ENCODE measurements around the gene OSBP2. TPM values are rescaled to one million over a fixed set of nuclear protein-coding genes. Genes with fewer than 3 reads are reported as not detected.
"Not testable (repeated sequence)": the region's sequence is repeated elsewhere in the genome, so short reads cannot be mapped to it uniquely, and the experiment has no call there.

OSBP2 gene
- polyA plus RNA-seq, 1 donor from 2014 or later, result 0.93 TPM

DNA sequence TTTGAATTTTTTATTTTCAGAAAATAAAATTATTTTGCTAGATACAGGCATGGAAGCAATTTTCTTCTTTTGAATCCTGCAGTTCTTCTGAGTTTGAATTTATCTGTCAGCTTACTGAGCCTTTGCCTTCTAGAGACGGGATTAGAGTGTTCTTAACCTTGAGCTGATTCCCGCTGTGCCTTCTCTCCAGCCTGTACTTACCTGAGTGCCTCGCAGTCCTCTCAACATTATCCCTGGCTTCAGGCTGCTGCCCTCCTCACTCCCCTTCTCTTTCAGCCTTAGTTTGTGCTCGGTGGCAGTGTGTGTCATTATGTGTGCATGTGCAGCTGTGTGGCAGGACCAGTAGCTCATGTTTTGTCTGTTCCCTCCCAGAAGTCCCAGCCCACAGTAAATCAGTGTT, 24.3 kb downstream of the OSBP2 start:
- Mint-ChIP-seq H3K27ac (no peak overlapping the region), H3K4me1 (no peaks in the 10 kb centered on the region), H3K27me3 (peaks cover 1% of the 10 kb centered on the region), H3K4me3 (no peak overlapping the region), H3K9me3 (no peaks in the 10 kb centered on the region), H3K36me3 (peaks cover 2% of the 10 kb centered on the region)

DNA sequence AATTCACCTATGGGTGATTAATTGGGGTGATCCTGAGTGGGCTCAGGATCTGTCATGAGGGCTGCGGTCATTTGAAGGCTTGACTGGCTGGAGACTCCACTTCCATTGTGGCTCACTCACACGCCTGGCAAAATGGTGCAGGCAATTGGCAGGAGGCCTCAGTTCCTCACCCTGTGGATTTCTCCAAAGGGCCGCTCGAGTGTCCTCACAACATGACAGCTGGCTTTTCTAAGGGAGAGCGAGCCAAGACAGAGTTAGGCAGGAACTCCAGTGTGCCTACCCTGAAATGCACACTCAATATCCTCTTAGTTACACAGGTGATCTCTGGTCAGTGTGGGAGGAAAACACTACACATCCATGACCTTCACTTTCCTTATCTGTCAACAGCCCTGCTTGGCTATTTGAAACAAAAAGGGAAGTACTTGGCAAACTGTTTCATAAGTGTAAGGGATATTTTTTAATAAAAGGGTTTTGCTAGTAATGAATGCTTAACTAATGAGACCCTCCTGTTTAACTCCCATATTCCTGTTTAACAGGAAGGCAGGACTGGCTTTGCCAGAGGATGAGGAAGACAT, 25.7 kb downstream of the OSBP2 start:
- Mint-ChIP-seq H3K4me3 (no peak overlapping the region), H3K27ac (no peak overlapping the region), H3K9me3 (no peaks in the 10 kb centered on the region), H3K4me1 (no peaks in the 10 kb centered on the region), H3K27me3 (peaks cover 1% of the 10 kb centered on the region), H3K36me3 (no peaks in the 10 kb centered on the region)

- Mint-ChIP-seq H3K4me3 (no peak overlapping the region), H3K36me3 (no peaks in the 10 kb centered on the region), H3K9me3 (no peaks in the 10 kb centered on the region), H3K27ac (no peak overlapping the region), H3K27me3 (peaks cover 1% of the 10 kb centered on the region), H3K4me1 (no peaks in the 10 kb centered on the region)
Observed at GRCh38 chr22:30721741-30722140, 27.1 kb downstream of the OSBP2 start.

DNA sequence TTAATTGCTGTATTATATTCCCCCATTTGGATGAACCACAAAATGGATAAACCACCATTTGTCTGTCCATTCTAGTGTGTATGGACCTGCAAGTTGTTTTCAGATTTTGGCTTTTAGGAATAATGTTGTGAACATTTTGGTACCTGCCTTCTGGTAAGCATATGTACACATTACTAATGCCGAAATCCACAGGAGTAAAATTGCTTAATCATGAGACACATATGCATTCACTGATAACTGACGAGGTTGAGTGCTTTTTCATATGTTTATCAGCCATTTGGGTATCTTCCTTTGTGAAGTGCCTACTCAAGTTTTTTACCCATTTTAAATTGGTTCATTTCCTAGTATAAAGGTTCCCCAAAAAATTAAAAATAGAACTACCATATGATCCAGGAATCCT, 34.2 kb downstream of the OSBP2 start:
- peaks cover 2% of the 10 kb centered on the region for H3K36me3 Mint-ChIP-seq
- H3K27ac Mint-ChIP-seq, result no peak overlapping the region
- no peak overlapping the region for H3K4me3 Mint-ChIP-seq
- peaks cover 2% of the 10 kb centered on the region for H3K27me3 Mint-ChIP-seq
- peaks cover 0 to 3% (median 1%) of the 10 kb centered on the region in 3 donors for H3K4me1 Mint-ChIP-seq
- no peaks in the 10 kb centered on the region for H3K9me3 Mint-ChIP-seq

DNA sequence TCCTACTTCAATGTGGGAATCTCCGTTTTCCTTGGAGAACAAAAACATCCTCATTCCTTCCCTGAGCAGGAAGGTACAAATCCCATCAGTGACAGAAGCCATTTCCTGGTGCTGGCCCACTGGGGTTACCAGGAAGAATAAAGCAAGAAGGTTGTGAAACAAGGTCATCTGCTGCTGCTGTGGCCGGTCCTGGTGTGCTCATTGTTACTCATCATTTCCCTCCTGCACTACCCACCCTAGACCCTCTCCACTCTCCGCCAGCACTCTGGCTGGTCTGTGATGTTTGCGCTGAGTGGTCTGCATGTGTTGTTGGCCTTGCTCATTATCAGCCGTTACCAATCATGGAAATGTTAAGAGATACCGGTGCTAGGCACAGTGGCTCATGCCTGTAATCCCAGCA, 37.0 kb downstream of the OSBP2 start:
- no peak overlapping the region for H3K27ac Mint-ChIP-seq

DNA sequence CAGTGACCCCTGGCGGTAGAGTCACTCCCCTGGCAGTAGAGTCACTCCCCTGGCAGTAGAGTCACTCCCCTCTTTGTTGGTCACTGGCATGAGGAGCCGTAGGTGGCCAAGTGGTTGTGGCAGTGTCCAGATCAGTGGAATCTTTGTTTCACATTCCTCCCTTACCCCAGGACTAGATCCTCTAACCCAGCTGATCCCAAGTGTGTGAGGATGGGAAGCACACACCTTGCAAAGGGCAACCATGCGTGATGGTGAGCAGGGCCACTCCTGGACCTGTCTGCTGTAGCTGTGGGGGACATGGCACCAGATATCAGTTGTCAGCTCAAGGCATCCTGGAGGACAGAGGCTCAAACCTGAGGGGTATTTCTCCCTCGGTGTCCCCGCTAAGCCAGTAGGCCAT, 37.8 kb downstream of the OSBP2 start:
- no peak overlapping the region for H3K27ac Mint-ChIP-seq
- peaks cover 2% of the 10 kb centered on the region for H3K36me3 Mint-ChIP-seq
- peaks cover 2% of the 10 kb centered on the region for H3K27me3 Mint-ChIP-seq
- H3K9me3 Mint-ChIP-seq, result no peaks in the 10 kb centered on the region
- peaks cover 0 to 3% (median 1%) of the 10 kb centered on the region in 3 donors for H3K4me1 Mint-ChIP-seq
- H3K4me3 Mint-ChIP-seq, result no peak overlapping the region

More for the DNA sequence above, 37.0 kb downstream of the OSBP2 start:
- no peaks in the 10 kb centered on the region for H3K9me3 Mint-ChIP-seq
- peaks cover 2% of the 10 kb centered on the region for H3K36me3 Mint-ChIP-seq
- H3K27me3 Mint-ChIP-seq, result peaks cover 2% of the 10 kb centered on the region
- no peak overlapping the region for H3K4me3 Mint-ChIP-seq
- peaks cover 0 to 3% (median 1%) of the 10 kb centered on the region in 3 donors for H3K4me1 Mint-ChIP-seq

DNA sequence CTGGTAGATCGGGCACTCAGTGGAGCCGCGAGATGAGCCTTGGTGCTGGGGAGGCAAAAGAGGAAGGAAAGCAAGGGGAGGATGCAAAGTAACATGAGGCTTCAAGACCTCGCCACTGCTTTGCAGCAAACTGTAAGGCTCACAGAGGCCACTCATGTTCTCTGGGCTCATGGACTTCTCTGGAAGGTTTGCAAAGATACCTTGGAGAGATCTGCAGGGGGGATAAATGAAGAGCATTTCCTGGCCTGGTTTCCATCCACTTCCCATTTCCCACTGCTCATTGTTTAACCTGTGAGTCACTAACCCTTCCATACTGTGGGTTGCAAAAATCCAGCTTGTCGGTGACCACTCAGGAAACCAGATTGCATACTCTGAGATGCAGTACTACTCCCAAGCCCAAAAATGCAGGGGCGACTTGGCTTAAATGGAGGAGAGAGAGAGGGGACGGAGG, 38.5 kb downstream of the OSBP2 start:
- H3K36me3 Mint-ChIP-seq, result peaks cover 4% of the 10 kb centered on the region
- no peaks in the 10 kb centered on the region for H3K9me3 Mint-ChIP-seq
- H3K4me1 Mint-ChIP-seq, result peaks cover 0 to 5% (median 1%) of the 10 kb centered on the region in 3 donors
- H3K27me3 Mint-ChIP-seq, result peaks cover 2% of the 10 kb centered on the region
- H3K27ac Mint-ChIP-seq, result no peak overlapping the region
- no peak overlapping the region for H3K4me3 Mint-ChIP-seq

DNA sequence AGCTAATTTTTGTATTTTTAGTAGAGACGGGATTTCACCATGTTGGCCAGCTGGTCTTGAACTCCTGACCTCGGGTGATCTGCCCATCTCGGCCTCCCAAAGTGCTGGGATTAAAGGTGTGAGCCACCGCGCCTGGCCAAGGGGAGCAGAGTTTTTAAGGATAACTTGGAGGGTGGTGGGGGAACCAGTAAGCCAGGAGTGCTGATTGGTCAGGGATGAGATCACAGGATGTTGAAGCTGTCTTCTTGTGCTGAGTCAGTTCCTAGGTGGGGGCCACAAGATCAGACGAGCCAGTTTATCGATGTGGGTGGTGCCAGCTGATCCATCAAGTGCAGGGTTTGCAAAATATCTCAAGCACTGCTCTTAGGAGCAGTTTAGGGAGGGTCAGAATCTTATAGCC, 45.3 kb downstream of the OSBP2 start:
- not testable (repeated sequence) for H3K36me3 Mint-ChIP-seq, H3K27ac Mint-ChIP-seq, H3K9me3 Mint-ChIP-seq
- Mint-ChIP-seq H3K4me1 (peaks cover 5 to 10% (median 9%) of the 10 kb centered on the region in 3 donors), H3K4me3 (peak overlapping the region in 1 of 4 donors; percentile 8), H3K27me3 (peaks cover 11% of the 10 kb centered on the region)

- Mint-ChIP-seq H3K4me3 (peak overlapping the region in 1 of 4 donors; percentile 17), H3K4me1 (peaks cover 5 to 10% (median 9%) of the 10 kb centered on the region in 3 donors), H3K27me3 (peaks cover 11% of the 10 kb centered on the region)
- H3K36me3 Mint-ChIP-seq, H3K9me3 Mint-ChIP-seq, H3K27ac Mint-ChIP-seq: not testable (repeated sequence)
Observed at GRCh38 chr22:30740511-30740910, 45.8 kb downstream of the OSBP2 start.

- Mint-ChIP-seq H3K4me3 (peak overlapping the region in 1 of 4 donors; percentile 40), H3K36me3 (peaks cover 3% of the 10 kb centered on the region)
Observed at GRCh38 chr22:30742291-30743256, 47.9 kb downstream of the OSBP2 start.

DNA sequence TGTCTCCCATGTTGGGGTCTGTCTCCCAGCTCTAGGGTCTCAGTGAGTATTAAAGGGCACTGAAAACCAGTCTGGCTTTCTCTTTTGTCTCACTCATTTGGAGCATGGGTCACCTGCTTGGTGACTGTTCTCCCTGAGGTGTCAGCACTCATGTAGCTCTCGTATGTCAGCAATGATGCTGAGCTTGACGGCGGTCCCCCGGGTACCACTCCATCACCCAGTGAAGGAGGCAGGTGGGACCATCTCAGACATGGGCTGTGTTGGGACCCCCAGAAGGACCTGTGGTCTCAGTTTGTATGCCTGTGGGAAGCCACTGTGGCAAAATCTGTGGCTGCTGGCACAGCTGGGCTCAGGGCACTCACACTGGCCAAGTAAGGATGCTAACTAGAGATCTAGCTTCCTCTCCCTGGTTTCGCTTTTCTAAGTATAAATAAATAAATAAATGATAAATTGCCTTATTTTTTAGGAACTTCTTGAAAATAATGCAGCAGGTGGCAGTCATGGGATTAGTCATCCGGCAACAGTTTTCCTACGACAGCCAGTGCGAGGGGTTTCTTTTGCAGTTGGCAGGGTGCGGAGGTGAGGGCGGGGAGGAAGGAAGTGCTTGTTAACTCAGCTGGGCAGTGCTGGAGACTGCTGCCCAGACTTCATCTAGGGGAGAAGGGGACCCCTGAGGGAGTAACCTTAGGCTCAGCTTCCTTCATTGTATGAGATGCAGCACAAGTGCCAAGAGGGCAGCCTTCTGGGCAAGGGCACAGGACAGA, 48.8 kb downstream of the OSBP2 start:
- Mint-ChIP-seq H3K9me3 (no peaks in the 10 kb centered on the region), H3K27ac (no peak overlapping the region), H3K4me3 (peak overlapping the region in 3 of 4 donors; percentile 37 to 83 (median 44)), H3K27me3 (peaks cover 11% of the 10 kb centered on the region), H3K36me3 (peaks cover 2% of the 10 kb centered on the region), H3K4me1 (peaks cover 5 to 15% (median 13%) of the 10 kb centered on the region in 3 donors)

More at GRCh38 chr22:30742291-30743256, 47.9 kb downstream of the OSBP2 start:
- H3K9me3 Mint-ChIP-seq, result no peaks in the 10 kb centered on the region
- H3K4me1 Mint-ChIP-seq, result peaks cover 5 to 15% (median 15%) of the 10 kb centered on the region in 3 donors
- H3K27me3 Mint-ChIP-seq, result peaks cover 11% of the 10 kb centered on the region
- H3K27ac Mint-ChIP-seq, result peak overlapping the region in 1 of 3 donors; percentile 46

GRCh38 chr22:30744224-30744623, 49.5 kb downstream of the OSBP2 start:
- no peak overlapping the region for H3K27ac Mint-ChIP-seq
- H3K36me3 Mint-ChIP-seq, result peaks cover 2% of the 10 kb centered on the region
- H3K9me3 Mint-ChIP-seq, result no peaks in the 10 kb centered on the region
- H3K27me3 Mint-ChIP-seq, result peaks cover 11% of the 10 kb centered on the region
- H3K4me3 Mint-ChIP-seq, result peak overlapping the region in 1 of 4 donors; percentile 54
- peaks cover 5 to 15% (median 13%) of the 10 kb centered on the region in 3 donors for H3K4me1 Mint-ChIP-seq

GRCh38 chr22:30747493-30747892, 52.8 kb downstream of the OSBP2 start:
- H3K36me3 Mint-ChIP-seq, result peaks cover 2% of the 10 kb centered on the region
- no peak overlapping the region for H3K4me3 Mint-ChIP-seq
- H3K27me3 Mint-ChIP-seq, result peaks cover 9% of the 10 kb centered on the region
- no peaks in the 10 kb centered on the region for H3K9me3 Mint-ChIP-seq
- peaks cover 3 to 10% (median 10%) of the 10 kb centered on the region in 3 donors for H3K4me1 Mint-ChIP-seq
- H3K27ac Mint-ChIP-seq, result no peak overlapping the region

GRCh38 chr22:30749272-30749671, 54.6 kb downstream of the OSBP2 start:
- Mint-ChIP-seq H3K9me3 (peaks cover 0 to 3% (median 0%) of the 10 kb centered on the region in 3 donors), H3K27ac (no peak overlapping the region), H3K4me1 (peaks cover 0 to 7% (median 5%) of the 10 kb centered on the region in 3 donors), H3K4me3 (no peak overlapping the region), H3K27me3 (no peaks in the 10 kb centered on the region), H3K36me3 (peaks cover 2% of the 10 kb centered on the region)

DNA sequence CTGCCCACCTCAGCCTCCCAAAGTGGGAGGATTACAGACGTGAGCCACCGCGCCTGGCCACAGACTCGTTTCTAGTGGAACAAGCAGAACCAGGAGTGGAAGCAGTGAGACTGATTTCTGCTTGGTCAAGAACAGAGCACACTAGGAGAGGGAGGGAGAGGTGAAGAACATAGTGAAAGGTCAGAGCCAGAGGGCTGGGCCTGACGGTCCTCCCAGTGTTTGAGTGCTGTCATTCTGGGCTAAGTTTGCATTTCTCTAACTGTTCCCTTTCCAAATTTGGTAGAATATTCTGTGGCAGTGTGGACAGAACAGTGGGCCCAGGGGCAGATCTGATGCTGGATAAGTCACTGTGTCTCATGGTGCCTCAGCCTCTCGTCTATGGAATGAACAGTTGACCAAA, 55.2 kb downstream of the OSBP2 start:
- Mint-ChIP-seq H3K27me3 (no peaks in the 10 kb centered on the region), H3K9me3 (peaks cover 0 to 3% (median 0%) of the 10 kb centered on the region in 3 donors), H3K4me1 (peaks cover 0 to 7% (median 5%) of the 10 kb centered on the region in 3 donors), H3K27ac (no peak overlapping the region), H3K36me3 (peaks cover 2% of the 10 kb centered on the region), H3K4me3 (no peak overlapping the region)
